Lower leg skin (tissue), 3 donors: ENCODE results near the gene LIME1.

Experiments used
- POLR2A ChIP-seq, 2 donors: fragments of 450-650 bp; IDR thresholded peaks; one replicate each; pipeline ENCODE4 v1.6.1; 2016 to 2017; ENCODE audit warnings: antibody characterized with exemption in 2 of 2, mild to moderate bottlenecking in 1 of 2, moderate library complexity in 1 of 2
- TF ChIP-seq, protein P1 (sequence below), 3 donors: fragments of 450-650 bp; IDR thresholded peaks; one replicate each; pipeline ENCODE4 v1.5.1; 2016; ENCODE audit warnings: antibody characterized with exemption in 3 of 3, mild to moderate bottlenecking in 3 of 3, moderate library complexity in 2 of 3

DNA sequence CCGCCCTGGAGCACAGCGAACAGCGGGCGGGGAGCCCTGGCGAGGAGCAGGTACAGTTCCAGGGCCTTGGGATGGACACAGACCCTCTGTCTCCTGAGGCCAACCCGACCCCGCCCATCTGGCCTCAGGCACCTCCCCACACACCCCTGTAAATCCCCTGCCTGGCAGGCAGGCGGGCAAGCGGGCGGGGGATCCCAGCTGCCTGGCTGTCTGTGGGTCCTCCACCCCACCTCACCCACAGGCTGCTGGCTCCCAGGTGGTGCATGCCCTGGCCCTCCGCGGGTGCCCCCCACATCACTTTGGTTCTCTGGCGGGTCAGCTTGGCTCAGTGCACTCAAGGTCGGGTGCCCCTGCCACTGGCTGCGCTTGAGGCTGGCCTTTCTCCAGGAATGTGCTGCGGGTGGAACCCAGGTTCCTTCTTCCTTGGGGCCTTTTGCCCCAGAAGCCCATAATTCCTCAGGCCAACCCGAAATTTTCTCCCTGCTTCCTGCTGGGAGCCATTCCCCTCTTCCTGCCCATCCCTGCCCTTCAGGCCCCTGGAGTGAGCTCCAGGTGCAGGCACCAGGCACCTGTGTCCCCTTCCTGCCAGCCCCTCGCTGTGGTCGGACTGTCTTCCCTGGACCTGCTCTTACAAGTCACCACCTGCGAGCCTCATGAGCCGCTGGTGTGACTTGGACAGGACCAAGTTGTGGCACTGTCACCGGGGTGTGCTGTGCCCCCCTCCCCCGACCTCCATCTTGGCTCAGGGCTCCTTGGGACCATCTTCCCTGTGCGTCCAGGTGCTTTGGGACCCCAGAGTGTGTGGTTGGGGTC, 45.4 kb upstream of the LIME1 start:
- TF ChIP-seq, protein P1, sequence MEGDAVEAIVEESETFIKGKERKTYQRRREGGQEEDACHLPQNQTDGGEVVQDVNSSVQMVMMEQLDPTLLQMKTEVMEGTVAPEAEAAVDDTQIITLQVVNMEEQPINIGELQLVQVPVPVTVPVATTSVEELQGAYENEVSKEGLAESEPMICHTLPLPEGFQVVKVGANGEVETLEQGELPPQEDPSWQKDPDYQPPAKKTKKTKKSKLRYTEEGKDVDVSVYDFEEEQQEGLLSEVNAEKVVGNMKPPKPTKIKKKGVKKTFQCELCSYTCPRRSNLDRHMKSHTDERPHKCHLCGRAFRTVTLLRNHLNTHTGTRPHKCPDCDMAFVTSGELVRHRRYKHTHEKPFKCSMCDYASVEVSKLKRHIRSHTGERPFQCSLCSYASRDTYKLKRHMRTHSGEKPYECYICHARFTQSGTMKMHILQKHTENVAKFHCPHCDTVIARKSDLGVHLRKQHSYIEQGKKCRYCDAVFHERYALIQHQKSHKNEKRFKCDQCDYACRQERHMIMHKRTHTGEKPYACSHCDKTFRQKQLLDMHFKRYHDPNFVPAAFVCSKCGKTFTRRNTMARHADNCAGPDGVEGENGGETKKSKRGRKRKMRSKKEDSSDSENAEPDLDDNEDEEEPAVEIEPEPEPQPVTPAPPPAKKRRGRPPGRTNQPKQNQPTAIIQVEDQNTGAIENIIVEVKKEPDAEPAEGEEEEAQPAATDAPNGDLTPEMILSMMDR (IDR thresholded peaks at IDR 0.05) = no peak
- TF ChIP-seq POLR2A (IDR thresholded peaks at IDR 0.05) = no peak
